OCI-LY7 (cell line): ENCODE data around the gene OR51T1.

Experiments used
- CTCF ChIP-seq: fragments of 200-600 bp; sonication (generic); conservative IDR thresholded peaks from 2 replicates; pipeline ENCODE4 v1.5.1; 2014; ENCODE audit warnings: mild to moderate bottlenecking, antibody characterized with exemption, low read length, moderate library complexity, mixed read lengths
- EZH2phosphoT487 ChIP-seq: fragments of 200-600 bp; sonication (generic); IDR thresholded peaks from 2 replicates; pipeline ENCODE4 v1.6.1; 2018; ENCODE audit warnings: low read depth, borderline replicate concordance, mild to moderate bottlenecking, mixed run types, antibody characterized with exemption, low read length, moderate library complexity, mixed read lengths

DNA sequence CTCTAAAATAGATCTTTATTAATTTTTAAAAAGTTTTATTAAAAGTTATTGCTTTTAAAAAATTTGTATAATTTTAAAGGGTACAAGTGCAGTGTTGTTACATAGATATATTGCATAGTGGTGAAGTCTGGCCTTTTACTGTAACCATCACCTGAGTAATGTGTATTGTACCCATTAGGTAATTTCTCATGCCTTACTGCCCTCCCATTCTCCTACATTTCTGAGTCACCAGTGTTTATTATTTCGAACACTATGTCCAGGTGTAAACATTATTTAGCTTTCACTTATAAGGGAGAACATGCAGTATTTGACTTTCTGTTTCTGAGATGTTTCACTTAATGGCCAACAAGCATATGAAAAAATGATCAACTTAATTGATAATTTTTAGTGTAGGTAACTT, 40.1 kb downstream of the OR51T1 start:
- no peak for TF ChIP-seq CTCF
- TF ChIP-seq EZH2phosphoT487: no peak
